HS-27A (cell line): Measurements from ENCODE around the gene BUB1.
A peak's percentile ranks its signal among the peaks of the same experiment; 100 is the strongest.
"Not testable (repeated sequence)": the region's sequence is repeated elsewhere in the genome, so short reads cannot be mapped to it uniquely, and the experiment has no call there.

Experiments used
- DNase-seq: peaks from one replicate; pipeline ENCODE4 v3.0.0-alpha.2; 2012; ENCODE audit warnings: low read depth, missing footprints

Gene BUB1

GRCh38 chr2:110677530-110678456 lies at the start of gene BUB1:
TSS of gene BUB1 (minus strand) at chr2:110678063. CDS start at chr2:110677995, 68 bp downstream.
- DNase-seq: peak; percentile 98

DNA sequence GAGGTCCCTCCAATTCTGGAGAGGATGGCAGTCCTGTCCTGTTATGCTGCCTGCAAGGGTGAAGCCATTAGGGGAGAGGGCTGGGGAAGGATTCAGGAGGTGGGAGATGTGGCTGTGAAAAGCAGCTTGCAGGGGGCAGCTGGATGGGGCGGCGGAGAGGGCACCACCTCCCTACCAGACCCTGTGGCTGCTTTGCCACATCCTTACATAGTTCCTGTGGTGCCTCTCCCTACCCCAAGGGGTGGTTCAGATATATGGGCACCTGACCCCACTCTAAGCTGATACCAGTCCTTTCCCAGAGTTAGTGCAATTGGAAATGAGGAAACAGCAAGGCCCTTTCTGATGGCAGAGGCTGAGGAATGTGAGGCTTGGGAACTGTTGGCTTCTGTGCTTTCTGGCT lies 48.4 kb upstream of the BUB1 start:
- DNase-seq: no peak

DNA sequence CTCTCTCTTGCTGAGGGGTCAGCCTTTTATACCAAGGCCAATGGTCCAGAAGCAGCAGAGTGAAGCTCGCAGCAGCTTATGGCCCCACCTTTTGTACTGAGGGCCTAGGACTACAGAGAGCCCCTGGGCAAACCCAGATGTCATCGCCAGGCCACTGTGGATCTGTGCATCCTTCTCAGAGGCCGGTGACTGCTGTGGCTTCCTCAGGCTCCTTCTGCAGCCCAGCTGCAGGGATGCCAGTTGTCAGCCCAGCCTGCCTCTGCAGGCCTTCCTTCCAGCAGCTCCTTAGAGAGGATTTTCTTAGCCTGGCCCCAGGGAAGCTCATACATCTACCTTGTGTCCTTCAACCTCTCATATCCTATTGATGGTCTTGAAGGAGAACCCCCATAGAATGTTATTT lies 48.0 kb upstream of the BUB1 start:
- no peak for DNase-seq

GRCh38 chr2:110725370-110725769 lies 47.5 kb upstream of the BUB1 start:
- DNase-seq: no peak

DNA sequence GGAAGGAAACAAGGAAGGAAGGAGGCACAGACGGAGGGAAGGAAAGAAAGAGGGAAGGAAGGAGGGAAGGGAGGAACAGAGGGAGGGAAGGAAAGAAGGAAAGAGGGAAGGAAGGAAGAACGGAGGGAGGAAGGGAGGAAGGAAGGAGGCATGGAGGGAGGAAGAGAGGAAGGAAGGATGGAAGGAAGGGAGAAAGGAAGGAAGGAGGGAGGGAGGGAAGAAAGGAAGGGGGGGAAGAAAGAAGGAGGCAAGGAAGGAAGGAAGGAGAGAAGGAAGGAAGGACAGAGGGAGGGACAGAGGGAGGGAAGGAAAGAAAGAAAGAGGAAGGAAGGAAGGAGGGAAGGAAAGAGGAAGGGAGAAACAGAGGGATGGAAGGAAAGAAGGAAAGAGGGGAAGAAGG lies 47.0 kb upstream of the BUB1 start:
- DNase-seq: no peak

GRCh38 chr2:110720547-110720946 lies 42.7 kb upstream of the BUB1 start:
- no peak for DNase-seq

GRCh38 chr2:110718990-110719389 lies 41.1 kb upstream of the BUB1 start:
- no peak for DNase-seq

DNA sequence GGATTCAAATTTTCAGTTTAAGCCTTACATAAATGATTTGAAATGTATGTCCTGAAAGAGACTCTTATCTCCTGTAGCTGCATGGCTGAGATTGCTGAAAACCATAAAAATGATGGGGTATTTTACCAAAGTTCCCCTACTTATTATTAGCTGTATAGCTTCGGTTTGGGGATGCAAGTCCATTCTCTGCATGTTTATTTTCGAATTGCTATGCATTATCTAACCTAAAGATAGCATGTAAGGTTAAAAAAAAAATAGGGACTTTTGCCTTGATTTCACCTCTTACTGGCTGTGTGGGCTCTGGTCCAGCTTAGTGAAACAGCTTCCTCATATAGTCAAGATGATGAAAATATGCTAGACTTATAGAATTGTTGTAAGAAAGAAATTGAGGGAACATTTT lies 40.5 kb upstream of the BUB1 start:
- DNase-seq: no peak

GRCh38 chr2:110717734-110718133 lies 39.9 kb upstream of the BUB1 start:
- no peak for DNase-seq

DNA sequence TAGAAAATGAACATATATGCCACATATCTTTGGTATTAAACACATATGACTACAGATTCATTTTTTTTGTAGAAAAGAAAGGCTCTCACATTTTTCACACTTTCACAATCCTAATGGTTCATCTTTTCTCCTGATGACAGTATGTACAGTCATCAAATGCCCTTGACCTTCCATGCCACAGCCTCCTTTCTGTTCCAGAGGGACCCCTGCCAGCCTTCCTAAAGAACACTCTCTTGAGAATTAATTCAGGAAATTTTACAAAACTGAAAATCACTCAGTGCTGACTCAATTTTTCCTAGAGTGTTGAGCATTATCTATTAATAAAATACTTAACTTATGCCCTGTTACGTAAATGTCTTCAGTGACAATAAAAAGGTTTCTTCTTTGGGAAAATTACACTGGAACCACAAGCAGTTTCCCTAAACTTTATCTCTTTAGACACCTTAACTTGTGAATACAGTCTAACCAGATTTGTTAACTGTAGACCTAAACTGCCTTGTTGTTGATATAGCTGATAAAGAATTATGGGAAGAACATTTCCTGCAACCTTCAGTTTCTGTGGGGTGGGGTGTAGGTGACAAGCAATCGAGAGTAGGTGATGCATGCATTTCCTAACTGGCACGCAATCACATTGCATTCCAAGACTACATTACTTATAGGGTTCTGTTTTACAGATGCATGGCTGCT lies 39.2 kb upstream of the BUB1 start:
- DNase-seq: no peak

GRCh38 chr2:110714452-110715224 lies 36.8 kb upstream of the BUB1 start:
- no peak for DNase-seq

DNA sequence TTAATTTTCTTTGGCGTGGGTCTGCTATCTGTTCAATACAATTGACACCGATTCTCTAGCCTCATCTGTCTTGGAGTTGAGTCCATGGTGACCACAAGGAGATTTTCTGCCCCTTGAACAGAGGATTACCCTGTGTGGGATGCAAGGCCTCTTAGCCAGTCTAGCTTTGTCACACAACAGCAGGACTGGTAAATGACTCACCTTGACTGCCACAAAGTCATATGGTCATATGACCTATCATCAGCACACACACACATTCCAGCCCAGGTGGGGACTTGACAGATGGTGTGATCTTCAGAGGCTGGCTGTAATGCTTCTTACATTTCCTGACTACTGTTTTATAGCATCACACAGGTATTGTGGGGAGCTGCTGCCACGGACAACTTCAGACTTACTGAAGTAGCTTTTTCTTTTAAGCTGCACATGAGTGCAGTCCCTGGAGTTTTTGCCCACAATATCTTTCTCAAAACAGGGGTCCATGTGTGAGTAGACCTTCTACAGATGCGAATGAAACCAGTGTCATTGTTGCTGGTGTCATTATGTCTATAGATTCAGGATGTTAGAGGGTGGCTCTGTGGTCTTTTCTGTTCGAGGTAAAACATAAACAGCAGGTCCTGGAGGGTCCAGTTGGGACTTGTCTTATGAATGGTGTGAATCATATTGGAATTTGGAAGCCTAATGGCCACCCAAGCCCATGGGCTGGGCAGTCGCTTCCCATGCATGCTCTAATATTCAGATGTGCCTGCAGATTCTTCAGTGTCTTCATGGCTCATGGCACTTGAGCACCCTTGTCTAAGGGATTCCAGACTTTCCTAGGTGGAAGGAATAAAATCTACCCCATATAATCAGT lies 35.9 kb upstream of the BUB1 start:
- DNase-seq: no peak

GRCh38 chr2:110712737-110713136 lies 34.9 kb upstream of the BUB1 start:
- DNase-seq: no peak

- DNase-seq: no peak
These were observed 30.6 kb upstream of the BUB1 start for GRCh38 chr2:110708455-110708854.

DNA sequence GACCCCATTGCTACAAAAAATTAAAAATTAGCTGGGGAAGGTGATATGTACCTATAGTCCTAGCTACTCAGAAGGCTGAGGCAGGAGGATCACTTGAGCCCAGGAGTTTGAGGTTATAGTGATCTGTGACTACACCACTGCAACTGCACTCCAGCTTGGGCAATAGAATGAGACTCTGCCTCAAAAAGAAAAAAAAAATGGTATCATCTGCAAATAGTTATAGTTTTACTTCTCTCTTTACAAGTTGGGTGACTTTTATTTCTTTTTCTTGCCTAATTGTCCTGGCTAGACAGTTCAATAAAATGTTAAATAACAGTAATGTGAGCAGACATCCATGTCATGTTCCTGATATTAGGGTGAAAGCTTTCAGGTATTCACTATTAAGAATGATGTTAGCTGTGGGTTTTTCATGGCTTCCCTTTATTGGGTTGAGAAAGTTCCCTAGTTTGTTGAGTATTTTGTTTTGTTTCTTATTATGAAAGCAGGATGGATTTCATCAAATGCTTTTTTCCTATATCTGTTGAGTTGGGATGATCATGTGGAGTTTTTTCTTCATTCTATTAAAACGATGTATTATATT lies 29.6 kb upstream of the BUB1 start:
- no peak for DNase-seq

DNA sequence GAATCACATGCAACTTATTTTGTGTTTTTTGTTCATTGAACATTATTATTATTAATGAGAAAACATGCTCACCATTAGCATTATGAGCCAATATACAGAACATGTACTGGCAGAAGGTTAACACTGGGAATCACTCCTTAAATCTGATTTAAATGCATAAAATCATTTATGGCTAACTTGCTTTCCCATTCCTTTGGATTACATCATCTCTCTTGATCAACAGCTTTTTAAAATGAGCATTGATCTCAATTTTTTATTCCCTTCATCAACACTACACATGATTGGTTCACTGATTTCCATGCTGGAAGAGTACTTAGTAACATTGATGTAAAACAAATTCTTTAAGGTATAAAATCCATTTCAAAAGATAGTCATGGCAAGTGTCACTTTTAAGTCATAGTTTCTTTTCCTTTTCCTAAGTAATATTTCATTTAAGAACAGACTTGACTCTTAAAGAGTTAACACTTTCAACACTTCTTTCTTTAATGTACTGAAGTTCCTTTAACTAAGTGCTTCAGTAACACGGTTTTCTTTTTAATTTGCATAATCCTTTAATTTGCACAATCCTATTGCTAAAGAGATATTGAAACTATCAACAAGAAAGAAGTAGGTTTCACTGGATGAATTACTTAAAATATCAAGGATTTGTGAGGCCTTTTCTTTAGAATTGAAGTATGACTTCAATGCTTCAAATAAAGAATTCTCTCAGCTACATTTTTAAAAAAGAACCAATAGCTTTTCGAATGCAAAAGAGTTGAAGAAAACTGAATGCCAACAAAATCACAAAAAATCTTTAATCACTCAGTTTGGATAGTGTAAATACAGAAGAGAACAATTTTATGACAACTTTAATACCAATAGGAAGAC lies 24.9 kb upstream of the BUB1 start:
- DNase-seq: no peak

- not testable (repeated sequence) for DNase-seq
These were observed 20.4 kb upstream of the BUB1 start for GRCh38 chr2:110698253-110698652.

GRCh38 chr2:110695146-110695898 lies 17.5 kb upstream of the BUB1 start:
- DNase-seq: not testable (repeated sequence)

GRCh38 chr2:110691612-110692258 lies 13.9 kb upstream of the BUB1 start:
- DNase-seq: no peak
